GM12891 (cell line): ENCODE results near the gene PPP1R27. TPM values are rescaled to one million over a fixed set of nuclear protein-coding genes. Genes with fewer than 3 reads are reported as not detected.

ENCODE experiments used
- DNase-seq: peaks from one replicate; pipeline ENCODE4 v3.0.0; 2011; ENCODE audit warnings: low spot score; ENCODE audit not compliant: insufficient read length
- FAIRE-seq: peaks from 2 replicates; lab custom pipeline; 2011; peaks lifted over from hg19 to GRCh38; lab: Jason Lieb, UNC
- PAX5 ChIP-seq: IDR thresholded peaks from 2 replicates; pipeline ENCODE4 v1.6.1; 2011; ENCODE audit warnings: low read length, moderate library complexity, mild to moderate bottlenecking; ENCODE audit not compliant: insufficient read depth, severe bottlenecking
- POLR2A ChIP-seq: IDR thresholded peaks from 2 replicates; pipeline ENCODE4 v1.6.1; 2011; ENCODE audit warnings: low read depth, low read length, control low read depth
- POLR2AphosphoS5 ChIP-seq: IDR thresholded peaks from 2 replicates; pipeline ENCODE4 v1.6.1; 2011; ENCODE audit warnings: low read depth, low read length, control low read depth
- POU2F2 ChIP-seq: IDR thresholded peaks from 2 replicates; pipeline ENCODE4 v1.6.1; 2011; ENCODE audit warnings: low read depth, mild to moderate bottlenecking, control low read depth, low read length, moderate library complexity
- SPI1 ChIP-seq: IDR thresholded peaks from 2 replicates; pipeline ENCODE4 v1.6.1; 2011; ENCODE audit warnings: low read depth, low read length, control low read depth
- TAF1 ChIP-seq: IDR thresholded peaks from 2 replicates; pipeline ENCODE4 v1.6.1; 2011; ENCODE audit warnings: low read depth, low read length, control low read depth
- polyA plus RNA-seq: library from polyadenylated mRNA; unstranded; fragments of >200 nt; gene quantifications from one replicate; pipeline ENCODE4 v1.2.1, GENCODE V29; 2012; ENCODE audit warnings: low read depth, missing spikeins, inconsistent platforms; ENCODE audit not compliant: missing spikeins

PPP1R27 gene, protein sequence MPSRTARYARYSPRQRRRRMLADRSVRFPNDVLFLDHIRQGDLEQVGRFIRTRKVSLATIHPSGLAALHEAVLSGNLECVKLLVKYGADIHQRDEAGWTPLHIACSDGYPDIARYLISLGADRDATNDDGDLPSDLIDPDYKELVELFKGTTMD
- 2.4 TPM for polyA plus RNA-seq

DNA sequence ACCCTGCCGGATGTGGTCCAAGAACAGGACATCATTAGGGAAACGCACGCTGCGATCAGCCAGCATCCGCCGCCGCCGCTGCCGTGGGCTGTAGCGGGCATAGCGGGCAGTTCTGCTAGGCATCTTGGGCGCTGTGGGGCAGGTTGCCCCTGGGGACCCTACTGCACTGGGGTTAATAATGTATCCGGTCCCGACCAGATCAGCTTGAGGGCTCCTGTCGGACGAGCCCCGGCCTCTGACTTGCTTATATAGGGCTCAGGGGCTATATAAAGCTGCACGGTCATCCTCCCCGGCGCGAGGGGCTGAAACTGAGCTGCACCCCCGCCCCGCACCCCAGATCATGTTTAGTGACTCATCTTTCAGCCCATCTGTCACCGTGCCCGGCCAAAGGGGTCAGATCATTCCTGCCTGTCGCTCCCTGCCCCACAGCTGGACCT lies at the start of gene PPP1R27:
Gene PPP1R27 (minus strand): TSS at position 220 of the 437 bp plus-strand sequence. CDS start 97 bp downstream, at position 123.
- TF ChIP-seq POLR2AphosphoS5 (no peak), PAX5 (no peak), POU2F2 (no peak), TAF1 (no peak), POLR2A (no peak), SPI1 (no peak)
- DNase-seq, result no peak
- no peak for FAIRE-seq

DNA sequence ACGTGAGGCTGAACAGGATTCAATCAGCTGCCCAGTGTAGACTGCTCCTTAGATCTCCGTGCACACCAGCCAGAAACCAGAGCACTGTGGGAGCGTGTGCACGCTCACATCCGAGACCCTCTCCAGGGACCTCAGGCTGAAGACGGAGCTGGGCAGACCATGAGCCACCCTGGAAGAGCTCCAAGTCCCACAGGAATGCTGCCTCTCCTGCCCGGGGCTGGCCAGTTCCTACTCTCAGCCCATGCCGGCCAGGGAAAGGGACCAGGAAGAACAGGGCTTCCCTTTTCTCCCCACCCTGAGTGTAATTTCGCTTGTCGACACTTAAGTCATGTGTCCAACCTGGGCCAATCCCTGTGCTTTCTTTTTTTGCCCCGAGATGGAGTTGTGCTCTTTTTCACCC lies 49.7 kb upstream of the PPP1R27 start:
- no peak for DNase-seq
- FAIRE-seq, result no peak
- peak; percentile 36; the same call in 1 of the 2 replicates for TF ChIP-seq POLR2A
- TF ChIP-seq POLR2AphosphoS5, result no peak; the same call in 1 of the 2 replicates
- no peak for TF ChIP-seq PAX5
- no peak for TF ChIP-seq POU2F2
- TF ChIP-seq TAF1, result no peak
- TF ChIP-seq SPI1, result no peak

DNA sequence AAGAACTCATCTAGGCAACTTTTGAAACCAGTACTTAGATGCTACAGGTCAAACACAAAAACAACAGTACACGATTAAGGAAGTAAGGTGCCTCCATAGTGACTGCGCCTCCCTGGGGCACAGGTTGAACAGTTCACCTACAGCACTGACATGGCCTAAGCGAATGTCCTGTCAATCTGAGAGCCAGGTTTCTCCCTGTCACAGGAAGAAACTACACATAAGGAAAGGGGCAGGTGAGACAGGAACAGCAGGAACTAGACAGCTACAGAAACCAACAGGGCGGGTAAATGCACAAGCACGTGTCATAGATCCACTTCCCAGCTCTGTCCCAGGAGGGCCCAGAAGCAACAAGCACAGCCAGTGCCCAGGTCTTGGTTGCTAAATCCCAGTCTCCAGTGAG lies 44.3 kb upstream of the PPP1R27 start:
- DNase-seq, result no peak
- TF ChIP-seq TAF1 (no peak), POLR2A (no peak), POU2F2 (no peak), POLR2AphosphoS5 (no peak), SPI1 (no peak), PAX5 (no peak)
- no peak for FAIRE-seq

DNA sequence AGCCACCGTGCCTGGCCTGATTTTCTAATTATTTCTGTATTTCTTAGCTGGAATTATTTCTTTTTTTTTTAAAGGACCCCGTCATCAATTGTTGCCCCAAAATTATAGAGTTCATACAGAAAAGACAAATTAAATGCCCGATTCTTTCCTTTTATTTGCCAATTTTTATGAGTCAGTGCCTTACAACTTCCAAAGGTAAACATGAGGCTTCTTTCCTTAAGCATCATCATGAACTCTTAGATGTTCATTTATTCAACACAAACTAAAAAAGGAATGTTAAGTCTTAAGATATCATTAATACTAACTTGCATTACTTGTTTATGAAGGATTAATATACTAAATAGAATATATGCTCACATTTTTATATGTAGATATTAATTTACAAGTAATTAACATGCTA lies 43.4 kb upstream of the PPP1R27 start:
- TF ChIP-seq POU2F2, result no peak
- TF ChIP-seq POLR2AphosphoS5, result no peak
- TF ChIP-seq PAX5, result no peak
- no peak for TF ChIP-seq TAF1
- TF ChIP-seq POLR2A, result no peak
- no peak for TF ChIP-seq SPI1
- no peak for DNase-seq
- FAIRE-seq, result no peak

DNA sequence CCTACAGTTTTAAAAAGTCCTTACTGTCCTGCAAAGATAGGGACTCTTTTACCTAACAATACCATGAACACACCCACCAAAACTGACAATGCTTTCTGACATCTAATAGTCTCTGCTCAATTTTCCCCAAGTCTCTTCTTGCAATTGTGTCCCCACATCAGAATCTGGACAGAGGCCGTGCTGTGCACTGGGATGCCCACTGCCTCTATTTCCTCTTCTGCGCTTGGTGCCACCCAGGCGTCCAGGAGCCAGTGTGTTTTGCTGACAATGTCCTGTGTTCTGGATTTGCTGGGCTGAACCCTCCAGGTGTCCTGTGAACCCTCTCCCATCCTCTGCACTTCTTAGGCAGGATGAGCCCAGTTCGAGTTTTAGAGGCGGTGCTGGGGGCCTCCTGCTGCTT lies 42.7 kb upstream of the PPP1R27 start:
- DNase-seq, result no peak
- TF ChIP-seq SPI1 (no peak), TAF1 (no peak), POLR2A (no peak), PAX5 (no peak)

DNA sequence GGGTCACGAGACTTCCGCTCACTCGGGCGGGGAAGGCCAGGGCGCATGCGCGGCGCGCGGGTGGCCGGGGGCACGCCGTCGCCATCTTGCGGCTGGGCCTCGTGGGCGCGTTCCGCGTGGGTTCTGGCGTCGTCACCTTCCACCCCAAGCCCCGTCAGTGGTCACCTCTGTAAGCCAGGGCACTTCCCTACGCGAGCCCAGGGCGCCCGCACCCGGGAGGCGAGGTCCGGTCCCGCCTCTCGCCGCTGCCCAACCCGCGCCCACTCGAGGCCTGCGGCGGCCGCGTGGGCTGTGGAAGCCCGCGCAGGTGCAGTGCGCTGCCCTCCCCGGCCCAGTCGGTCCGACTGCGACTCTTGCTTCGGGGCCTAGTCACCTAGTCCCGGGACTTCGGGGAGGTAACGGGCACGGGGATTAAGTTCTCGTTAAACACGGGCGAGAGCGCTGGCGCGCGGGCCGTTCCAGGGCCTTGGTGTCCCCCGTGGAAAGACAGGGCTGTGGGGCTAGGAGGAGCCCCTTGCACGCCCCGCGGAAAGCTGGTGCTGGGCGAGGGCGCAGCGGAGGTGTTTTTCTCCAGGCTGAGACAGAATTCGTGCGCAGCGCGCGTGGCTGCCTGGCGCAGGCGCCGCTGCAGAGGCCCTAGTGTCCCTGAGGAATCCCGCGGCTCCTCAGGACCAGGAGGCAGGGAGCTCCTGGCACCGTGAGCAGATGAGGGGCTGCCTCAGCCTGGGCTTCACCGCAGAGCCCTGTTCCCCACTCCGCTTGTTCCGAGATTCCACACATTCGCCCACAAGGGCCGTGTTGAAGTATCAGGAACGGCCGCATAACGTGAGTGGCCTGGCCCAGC lies 36.8 kb upstream of the PPP1R27 start:
- FAIRE-seq, result peak; percentile 93

More for the DNA sequence above, 42.7 kb upstream of the PPP1R27 start:
- no peak for FAIRE-seq

DNA sequence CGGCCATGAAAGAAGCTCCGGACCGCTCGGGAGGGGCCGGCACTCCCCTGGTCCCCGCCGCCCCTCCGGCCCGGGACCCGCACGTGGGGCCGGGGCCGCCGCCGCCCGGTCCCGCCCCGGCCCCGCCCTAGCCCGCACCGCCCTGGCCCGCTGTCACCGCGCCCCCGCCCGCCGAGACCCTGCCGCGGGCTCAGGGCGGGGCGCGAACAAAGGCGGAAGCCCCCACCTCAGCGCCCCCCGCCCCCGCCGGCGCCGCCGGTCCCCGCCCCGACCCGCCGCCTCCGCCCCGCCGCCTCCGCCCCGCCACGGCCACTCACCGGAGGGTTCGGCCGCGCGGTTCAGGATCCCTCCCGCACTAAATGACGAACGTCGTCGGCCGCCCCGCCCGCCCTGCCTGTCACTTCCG lies 36.1 kb upstream of the PPP1R27 start, which contains the start of gene ARHGDIA:
Gene ARHGDIA (minus strand): TSS at position 357 of the 406 bp plus-strand sequence. CDS start 1,407 bp downstream, outside the sequence.
- TF ChIP-seq PAX5 (no peak), POLR2AphosphoS5 (0 out of 2 replicates have a peak, but pooled peaks have one; percentile 51), POU2F2 (no peak), TAF1 (no peak), POLR2A (no peak), SPI1 (no peak)
- no peak for DNase-seq
- no peak for FAIRE-seq

More for the DNA sequence above, 36.8 kb upstream of the PPP1R27 start:
- DNase-seq, result peak; percentile 98
- TF ChIP-seq POLR2A, result peak; percentile 64
- TF ChIP-seq SPI1, result peak; percentile 50
- peak; percentile 49 for TF ChIP-seq POU2F2
- peak; percentile 67 for TF ChIP-seq POLR2AphosphoS5
- peak; percentile 62 for TF ChIP-seq TAF1
- TF ChIP-seq PAX5, result no peak

DNA sequence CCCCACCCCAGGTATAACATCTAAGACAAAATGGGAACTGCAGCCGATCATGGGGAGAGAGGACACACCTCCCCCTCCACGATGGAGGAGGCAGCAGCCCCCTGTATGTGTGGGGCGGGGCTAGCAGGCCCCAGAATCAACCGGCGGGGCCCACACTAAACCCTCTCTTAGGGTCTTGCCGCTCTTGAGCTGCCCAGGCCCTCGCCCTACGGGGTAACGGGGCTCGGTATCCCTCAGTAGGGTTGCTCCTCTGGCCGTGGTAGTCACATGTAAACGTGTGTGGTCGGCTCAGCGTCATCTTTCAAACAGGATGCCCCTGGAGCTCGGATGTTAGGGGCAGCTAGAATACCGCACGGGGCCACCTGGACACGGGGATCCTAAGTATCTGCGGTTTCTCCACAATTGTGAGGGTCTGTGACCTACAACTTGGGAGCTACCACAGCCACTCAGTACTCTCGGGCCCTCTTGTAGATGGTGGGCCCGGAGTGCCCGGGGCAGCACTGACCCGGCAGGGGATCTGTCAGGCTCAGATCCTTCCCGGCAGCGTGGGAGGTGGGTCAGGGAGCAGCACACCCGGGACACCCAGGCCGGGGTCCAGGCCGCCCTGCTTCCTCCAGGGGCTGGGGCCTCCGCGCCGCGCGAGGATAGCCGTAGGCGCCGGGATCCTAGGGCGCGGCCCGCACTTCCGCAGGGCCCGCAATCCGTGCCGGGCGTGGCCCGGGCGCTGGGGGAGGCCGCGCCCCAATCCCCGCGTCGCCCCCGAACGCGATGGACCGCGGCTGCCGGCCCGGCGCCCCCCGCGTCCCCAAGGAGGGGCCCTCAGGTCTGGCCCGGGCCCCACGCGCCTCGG lies 35.5 kb upstream of the PPP1R27 start:
- no peak for TF ChIP-seq POLR2A
- no peak for TF ChIP-seq PAX5
- no peak for TF ChIP-seq POLR2AphosphoS5
- TF ChIP-seq POU2F2, result no peak
- TF ChIP-seq SPI1, result no peak; the same call in 1 of the 2 replicates
- TF ChIP-seq TAF1, result no peak
- DNase-seq, result no peak
- FAIRE-seq, result peak; percentile 13
